Upper lobe of right lung (tissue), 1 donor: ENCODE results near the gene GUCY1A1. TPM values are rescaled to one million over a fixed set of nuclear protein-coding genes. Genes with fewer than 3 reads are reported as not detected.

Experiments used
- ATAC-seq: fragments of 200-7000 bp; cut with Tn5 transposase; one replicate; pipeline ENCODE4 v1.9.1; 2020; ENCODE audit warnings: mild to moderate bottlenecking, moderate library complexity
- DNase-seq: peaks from one replicate; pipeline ENCODE4 v3.0.0-alpha.2; 2020
- H3K27ac ChIP-seq: fragments of 200-600 bp; one replicate; pipeline ENCODE4 v1.8.0; 2022
- H3K27me3 ChIP-seq: fragments of 200-600 bp; one replicate; pipeline ENCODE4 v1.8.0; 2022; ENCODE audit warnings: mild to moderate bottlenecking
- H3K36me3 ChIP-seq: fragments of 200-600 bp; one replicate; pipeline ENCODE4 v1.8.0; 2022
- H3K4me1 ChIP-seq: fragments of 200-600 bp; one replicate; pipeline ENCODE4 v1.8.0; 2022
- H3K4me3 ChIP-seq: fragments of 200-600 bp; one replicate; pipeline ENCODE4 v1.8.0; 2022; ENCODE audit warnings: mild to moderate bottlenecking
- H3K9me3 ChIP-seq: fragments of 200-600 bp; one replicate; pipeline ENCODE4 v1.8.0; 2022
- intact Hi-C: fragments of 100-400 bp; cut with DNase I; formaldehyde crosslinking; loops from one replicate; pipeline ENCODE4 v1.11.0; 2022
- total RNA-seq: library from RNA; stranded (reverse); fragmentation: NEBNext Ultra II Directional; extraction: Animal tissue kit (Norgen Biotek cat#: 25700); gene quantifications from one replicate; pipeline ENCODE4 v1.2.1, GENCODE V29; 2021
- TF ChIP-seq, protein P1 (sequence below): fragments of 200-600 bp; IDR thresholded peaks from one replicate; pipeline ENCODE4 v1.8.0; 2022; ENCODE audit warnings: antibody characterized with exemption
- donor health status: DM: no; HTN: yes; CAD: no; lungs with severe emphysema.

Gene GUCY1A1
- total RNA-seq, 1 donor from 2014 or later: 76.0 TPM

DNA sequence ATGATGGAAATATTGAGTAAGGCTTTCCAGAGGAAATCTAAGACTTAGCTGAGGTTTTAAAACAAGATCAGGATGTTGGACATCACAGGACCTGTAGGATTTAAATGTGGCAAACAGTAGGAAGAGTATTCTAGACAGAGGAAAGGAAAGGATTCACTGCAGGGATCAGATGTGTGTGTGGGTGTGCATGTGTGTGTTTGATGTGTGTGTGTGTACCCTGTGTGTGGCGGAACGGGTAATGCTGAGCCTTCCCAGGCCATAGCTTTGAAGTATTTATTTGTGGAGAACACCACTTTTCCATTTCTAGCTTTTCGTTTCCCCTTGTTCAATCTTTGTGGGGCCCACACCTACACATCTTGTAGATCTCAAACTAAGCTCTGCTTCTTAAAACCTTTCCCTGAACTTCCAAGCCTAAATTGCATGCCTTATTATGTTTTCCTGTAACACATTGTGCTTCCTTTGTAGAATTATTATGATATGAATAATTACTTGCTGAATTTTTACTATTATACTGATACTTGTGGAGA is 6.9 kb downstream of the GUCY1A1 start:
- H3K4me3 ChIP-seq: no peak overlapping the region
- TF ChIP-seq, protein P1, sequence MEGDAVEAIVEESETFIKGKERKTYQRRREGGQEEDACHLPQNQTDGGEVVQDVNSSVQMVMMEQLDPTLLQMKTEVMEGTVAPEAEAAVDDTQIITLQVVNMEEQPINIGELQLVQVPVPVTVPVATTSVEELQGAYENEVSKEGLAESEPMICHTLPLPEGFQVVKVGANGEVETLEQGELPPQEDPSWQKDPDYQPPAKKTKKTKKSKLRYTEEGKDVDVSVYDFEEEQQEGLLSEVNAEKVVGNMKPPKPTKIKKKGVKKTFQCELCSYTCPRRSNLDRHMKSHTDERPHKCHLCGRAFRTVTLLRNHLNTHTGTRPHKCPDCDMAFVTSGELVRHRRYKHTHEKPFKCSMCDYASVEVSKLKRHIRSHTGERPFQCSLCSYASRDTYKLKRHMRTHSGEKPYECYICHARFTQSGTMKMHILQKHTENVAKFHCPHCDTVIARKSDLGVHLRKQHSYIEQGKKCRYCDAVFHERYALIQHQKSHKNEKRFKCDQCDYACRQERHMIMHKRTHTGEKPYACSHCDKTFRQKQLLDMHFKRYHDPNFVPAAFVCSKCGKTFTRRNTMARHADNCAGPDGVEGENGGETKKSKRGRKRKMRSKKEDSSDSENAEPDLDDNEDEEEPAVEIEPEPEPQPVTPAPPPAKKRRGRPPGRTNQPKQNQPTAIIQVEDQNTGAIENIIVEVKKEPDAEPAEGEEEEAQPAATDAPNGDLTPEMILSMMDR: no peak
- ATAC-seq: no peak
- peaks cover 52% of the 10 kb centered on the region for H3K4me1 ChIP-seq
- H3K27ac ChIP-seq: no peak overlapping the region
- H3K36me3 ChIP-seq: no peaks in the 10 kb centered on the region
- intact Hi-C loops: no loop called here
- H3K9me3 ChIP-seq: no peaks in the 10 kb centered on the region
- DNase-seq: no peak
- no peaks in the 10 kb centered on the region for H3K27me3 ChIP-seq

DNA sequence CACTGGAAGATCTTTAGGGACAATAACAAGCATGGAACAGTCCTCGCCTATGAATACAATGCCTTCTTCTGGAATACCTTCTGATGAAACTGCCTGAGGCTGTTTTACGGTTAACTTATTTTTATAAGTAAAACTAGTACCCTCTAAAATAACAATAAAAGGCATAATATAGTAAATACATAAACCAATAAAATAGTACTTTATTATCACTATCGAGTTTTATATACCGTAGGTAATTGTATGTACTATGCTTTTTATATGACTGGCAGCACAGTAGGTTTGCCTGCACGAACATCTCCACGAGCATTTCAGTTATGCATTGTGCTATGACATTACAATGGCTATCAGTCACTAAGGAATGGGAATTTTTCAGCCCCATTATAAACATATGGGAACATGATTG is 8.0 kb downstream of the GUCY1A1 start:
- peaks cover 55% of the 10 kb centered on the region for H3K4me1 ChIP-seq
- H3K27ac ChIP-seq: no peak overlapping the region
- DNase-seq (no peak), ATAC-seq (no peak)
- H3K9me3 ChIP-seq: no peaks in the 10 kb centered on the region
- no peak overlapping the region for H3K4me3 ChIP-seq
- H3K36me3 ChIP-seq: no peaks in the 10 kb centered on the region
- no peaks in the 10 kb centered on the region for H3K27me3 ChIP-seq
- intact Hi-C loops: no loop called here
- TF ChIP-seq, protein P1: no peak

DNA sequence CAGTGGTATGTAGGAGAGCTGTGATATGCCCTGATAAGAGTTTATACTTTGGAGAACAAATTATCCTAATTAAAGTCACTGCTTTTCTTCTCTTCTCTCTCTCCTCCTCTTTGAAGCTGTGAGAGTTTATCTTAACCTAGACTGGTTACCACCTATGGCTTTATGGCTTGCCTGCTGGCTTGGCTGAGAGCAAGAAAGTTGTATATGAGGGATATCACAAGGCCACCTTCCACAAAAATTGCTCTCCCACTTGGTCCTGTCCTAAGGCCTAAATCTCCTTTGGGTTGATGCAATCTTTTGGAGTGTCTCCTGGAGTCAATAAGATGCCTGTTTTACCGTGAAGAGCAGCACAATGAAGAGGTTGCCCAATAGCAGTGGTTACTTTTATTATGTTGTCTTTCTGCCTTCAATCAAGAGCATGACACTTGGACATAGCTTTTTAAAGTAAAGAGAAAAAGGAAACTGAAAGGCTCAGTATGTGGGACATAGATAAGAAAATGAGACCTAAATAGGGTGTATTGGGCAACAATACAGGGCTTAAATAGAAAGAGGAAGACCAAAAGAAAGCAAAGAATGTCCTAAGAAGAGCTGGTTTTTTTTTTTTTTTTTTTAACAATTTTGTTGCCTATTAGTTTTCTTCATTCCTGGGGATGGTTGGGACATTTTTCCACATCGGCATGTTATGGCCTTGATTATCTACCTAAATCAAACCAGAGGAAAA is 9.2 kb downstream of the GUCY1A1 start:
- peak; percentile 75 for ATAC-seq

DNA sequence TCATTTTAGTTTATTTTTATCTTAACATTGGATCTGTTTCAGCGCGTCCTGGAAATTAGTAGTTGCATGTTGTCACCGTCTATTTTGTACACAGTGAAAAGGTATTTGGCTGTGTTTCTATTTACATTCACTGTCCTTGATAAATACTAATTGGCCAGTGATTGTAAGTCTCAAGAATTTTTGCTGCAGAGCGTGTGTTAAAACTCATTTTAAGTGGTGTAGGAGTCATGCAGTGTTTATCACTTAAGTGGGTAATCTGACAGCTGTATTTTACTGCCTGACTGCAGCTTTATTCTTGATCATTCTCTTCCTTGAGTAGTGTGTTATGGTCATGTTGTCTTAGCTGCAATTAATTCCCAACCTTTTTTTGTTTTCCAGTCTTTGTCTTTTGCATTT is 9.8 kb downstream of the GUCY1A1 start:
- Histone ChIP-seq H3K27me3 (no peaks in the 10 kb centered on the region), H3K27ac (peak overlapping the region; percentile 7), H3K4me3 (no peak overlapping the region), H3K4me1 (peaks cover 44% of the 10 kb centered on the region), H3K9me3 (no peaks in the 10 kb centered on the region), H3K36me3 (no peaks in the 10 kb centered on the region)
- intact Hi-C loops: no loop called here
- TF ChIP-seq, protein P1: no peak
- ATAC-seq (peak; percentile 37), DNase-seq (no peak)

More for the DNA sequence above, 9.2 kb downstream of the GUCY1A1 start:
- Histone ChIP-seq H3K9me3 (no peaks in the 10 kb centered on the region), H3K36me3 (no peaks in the 10 kb centered on the region), H3K27me3 (no peaks in the 10 kb centered on the region), H3K4me1 (peaks cover 48% of the 10 kb centered on the region), H3K27ac (peak overlapping the region; percentile 17), H3K4me3 (no peak overlapping the region)
- no peak for DNase-seq
- TF ChIP-seq, protein P1: no peak
- intact Hi-C loops: no loop called here

DNA sequence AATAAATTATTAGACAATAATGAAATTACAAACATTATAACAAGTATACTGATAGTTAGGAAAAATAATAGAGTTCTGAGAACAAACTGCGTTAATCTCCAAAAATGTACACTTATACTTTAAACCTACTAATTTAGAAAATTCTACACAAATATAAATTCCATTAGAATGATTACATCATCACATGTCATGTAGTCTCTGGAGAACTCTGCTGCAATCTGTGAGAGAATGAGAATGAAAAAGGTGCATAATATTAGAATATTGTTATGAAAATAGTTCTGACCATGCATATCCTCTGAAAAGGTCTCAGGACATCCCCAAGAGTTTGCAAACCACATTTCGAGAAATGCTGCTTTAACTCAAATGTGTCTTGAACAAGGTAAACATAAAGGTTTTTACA is 11.4 kb downstream of the GUCY1A1 start:
- no peaks in the 10 kb centered on the region for H3K36me3 ChIP-seq
- intact Hi-C loops: no loop called here
- TF ChIP-seq, protein P1: no peak
- DNase-seq: no peak
- no peaks in the 10 kb centered on the region for H3K9me3 ChIP-seq
- no peaks in the 10 kb centered on the region for H3K27me3 ChIP-seq
- no peak for ATAC-seq
- H3K27ac ChIP-seq: no peak overlapping the region
- H3K4me1 ChIP-seq: peaks cover 32% of the 10 kb centered on the region
- H3K4me3 ChIP-seq: no peak overlapping the region
